H1 (cell line): Measurements from ENCODE around the gene ALG2.

Source experiments
- JUND ChIP-seq: IDR thresholded peaks from 2 replicates; pipeline ENCODE4 v1.6.1; 2011; ENCODE audit warnings: mild to moderate bottlenecking, improper control_type of control experiment, low read length
- POLR2AphosphoS5 ChIP-seq: IDR thresholded peaks from 2 replicates; pipeline ENCODE4 v1.6.1; 2011; ENCODE audit warnings: low read depth, low read length
- YY1 ChIP-seq: IDR thresholded peaks from 2 replicates; pipeline ENCODE4 v1.6.1; 2011; ENCODE audit warnings: low read depth, mild to moderate bottlenecking, low read length
- TF ChIP-seq, protein P1 (sequence below), 3 experiments: IDR thresholded peaks; 1 replicate in 2 of 3; 2 replicates in 1 of 3; pipeline versions ENCODE4 v1.5.1 to v1.6.1; 2011; ENCODE audit warnings: low read length in 3 of 3, mild to moderate bottlenecking in 3 of 3, inconsistent platforms in 2 of 3, low read depth in 1 of 3, moderate library complexity in 1 of 3; ENCODE audit not compliant: insufficient read depth in 1 of 3; ENCODE audit errors: control extremely low read depth in 1 of 3

DNA sequence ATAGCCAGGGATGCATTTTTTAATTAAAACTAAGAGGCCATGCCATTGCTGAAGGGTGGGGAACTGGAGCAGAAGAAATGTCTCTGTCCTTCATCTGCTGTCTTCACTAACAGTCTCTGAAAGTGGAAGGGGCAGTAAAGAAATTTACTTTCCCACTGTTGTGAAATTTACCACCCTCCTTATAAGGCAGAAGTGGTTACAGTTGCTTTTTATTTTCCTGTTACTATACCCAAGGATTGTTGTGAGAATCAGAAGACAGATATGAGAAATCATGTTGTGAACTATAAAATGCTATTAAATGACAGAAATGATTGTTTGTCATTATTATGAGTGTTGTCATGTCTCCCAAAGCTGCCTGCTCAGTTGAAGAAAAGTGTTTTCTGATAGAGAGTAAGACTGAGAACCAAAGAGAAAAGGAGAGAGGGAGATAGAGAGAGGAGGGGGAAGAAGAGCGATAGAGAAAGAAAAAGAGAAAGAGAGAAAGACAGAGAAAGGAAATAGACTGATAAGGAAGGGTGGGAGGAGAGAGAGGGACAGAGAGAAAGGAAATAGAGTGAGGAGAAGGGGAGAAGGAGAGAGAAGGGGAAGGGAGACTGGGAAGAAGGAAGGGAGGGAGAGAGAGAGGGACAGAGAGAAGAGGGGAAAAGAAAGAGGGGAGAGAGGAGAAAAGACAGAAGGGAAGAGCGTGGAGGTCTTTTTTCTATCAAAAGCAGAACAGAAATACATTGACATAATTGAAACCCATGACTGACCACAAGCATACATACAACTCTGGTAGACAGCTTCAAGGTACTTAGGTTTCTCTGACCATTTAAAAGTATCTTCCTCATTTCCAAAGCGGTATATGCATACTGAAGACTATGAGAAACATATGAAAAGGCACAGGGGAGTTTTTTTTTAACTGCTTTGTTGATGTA, 22.9 kb upstream of the ALG2 start:
- TF ChIP-seq YY1, result no peak
- TF ChIP-seq, protein P1, sequence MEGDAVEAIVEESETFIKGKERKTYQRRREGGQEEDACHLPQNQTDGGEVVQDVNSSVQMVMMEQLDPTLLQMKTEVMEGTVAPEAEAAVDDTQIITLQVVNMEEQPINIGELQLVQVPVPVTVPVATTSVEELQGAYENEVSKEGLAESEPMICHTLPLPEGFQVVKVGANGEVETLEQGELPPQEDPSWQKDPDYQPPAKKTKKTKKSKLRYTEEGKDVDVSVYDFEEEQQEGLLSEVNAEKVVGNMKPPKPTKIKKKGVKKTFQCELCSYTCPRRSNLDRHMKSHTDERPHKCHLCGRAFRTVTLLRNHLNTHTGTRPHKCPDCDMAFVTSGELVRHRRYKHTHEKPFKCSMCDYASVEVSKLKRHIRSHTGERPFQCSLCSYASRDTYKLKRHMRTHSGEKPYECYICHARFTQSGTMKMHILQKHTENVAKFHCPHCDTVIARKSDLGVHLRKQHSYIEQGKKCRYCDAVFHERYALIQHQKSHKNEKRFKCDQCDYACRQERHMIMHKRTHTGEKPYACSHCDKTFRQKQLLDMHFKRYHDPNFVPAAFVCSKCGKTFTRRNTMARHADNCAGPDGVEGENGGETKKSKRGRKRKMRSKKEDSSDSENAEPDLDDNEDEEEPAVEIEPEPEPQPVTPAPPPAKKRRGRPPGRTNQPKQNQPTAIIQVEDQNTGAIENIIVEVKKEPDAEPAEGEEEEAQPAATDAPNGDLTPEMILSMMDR (IDR thresholded peaks at IDR 0.05; ENCODE audit: control extremely low read depth in 1 of 3, insufficient read depth in 1 of 3, low read depth in 1 of 3, low read length in 3 of 3), result no peak
- no peak for TF ChIP-seq JUND
- no peak for TF ChIP-seq POLR2AphosphoS5
